HepG2 (cell line): ENCODE data around the gene MACROH2A1. TPM values are rescaled to one million over a fixed set of nuclear protein-coding genes. Genes with fewer than 3 reads are reported as not detected.

ENCODE experiments used
- ATAC-seq: fragments of 200-7000 bp; cut with Tn5 transposase; 3 replicates; pipeline ENCODE4 v1.9.1; 2020; ENCODE audit warnings: mild to moderate bottlenecking, moderate library complexity
- BruUV-seq: library from RNA; stranded (reverse); fragments of 400-500 nt; replicated peaks from 2 replicates; lab custom pipeline; 2021; lab: Mats Ljungman, UMichigan
- CTCF ChIA-PET: fragments of 300-600 bp; formaldehyde crosslinking; extraction: SDS; loops from one replicate; lab custom pipeline; 2021; ENCODE audit warnings: low total read pairs, inconsistent platforms, low intra/inter-chr PET ratio; lab: Yijun Ruan, JAX
- POLR2A ChIA-PET: fragments of 350-600 bp; sonication (Branson Sonifier 250); formaldehyde crosslinking; loops from one replicate; lab custom pipeline; 2020; ENCODE audit warnings: antibody characterized with exemption, inconsistent platforms; lab: Yijun Ruan, JAX
- DNase-seq: peaks from one replicate; pipeline ENCODE4 v3.0.0-alpha.2; 2015; ENCODE audit warnings: low spot score
- FAIRE-seq: peaks from 3 replicates; lab custom pipeline; 2011; peaks lifted over from hg19 to GRCh38; lab: Jason Lieb, UNC
- H2AFZ ChIP-seq: one replicate; pipeline ENCODE4 v1.6.1; 2011; ENCODE audit warnings: low read length, inconsistent platforms
- H3K27ac ChIP-seq: fragments of 300-600 bp; 3 replicates; pipeline ENCODE4 v1.8.0; 2011; ENCODE audit warnings: mixed run types, mild to moderate bottlenecking, mixed read lengths, low read length, inconsistent platforms; ENCODE audit not compliant: insufficient read depth; ENCODE audit errors: extremely low read length
- H3K27me3 ChIP-seq, 2 experiments: fragments of 200-600 bp in 1 of 2; 2 replicates in 1 of 2; 3 replicates in 1 of 2; pipeline versions ENCODE4 v1.6.0 to v1.8.0; 2011; ENCODE audit warnings: low read length in 2 of 2, mild to moderate bottlenecking in 2 of 2, moderate library complexity in 2 of 2, inconsistent platforms in 1 of 2; ENCODE audit not compliant: insufficient read depth in 2 of 2, control insufficient read depth in 1 of 2
- H3K36me3 ChIP-seq, 2 experiments: fragments of 200-600 bp in 1 of 2; replicated peaks in 1 of 2; 2 replicates in 1 of 2; 3 replicates in 1 of 2; pipeline versions ENCODE4 v1.5.1 to v1.8.0; 2011; ENCODE audit warnings: low read length in 2 of 2, inconsistent platforms in 1 of 2; ENCODE audit not compliant: insufficient read depth in 2 of 2, control insufficient read depth in 1 of 2
- H3K4me1 ChIP-seq: 2 replicates; pipeline ENCODE4 v1.5.1; 2012; ENCODE audit warnings: low read length, inconsistent platforms; ENCODE audit not compliant: insufficient read depth
- H3K4me2 ChIP-seq: 2 replicates; pipeline ENCODE4 v1.6.0; 2011; ENCODE audit warnings: low read depth, low read length, inconsistent platforms
- H3K4me3 ChIP-seq, 3 experiments: fragments of 200-600 bp in 1 of 3; sonication (generic), shearing (Covaris generic) in 1 of 3; replicated peaks in 1 of 3; 2 replicates each; pipeline ENCODE4 v1.5.1; 2011 to 2016; ENCODE audit warnings: low read length in 3 of 3, inconsistent platforms in 2 of 3, low read depth in 2 of 3, mild to moderate bottlenecking in 2 of 3, control low read depth in 1 of 3, mixed read lengths in 1 of 3; ENCODE audit not compliant: insufficient read depth in 1 of 3
- H3K79me2 ChIP-seq: one replicate; pipeline ENCODE4 v1.6.1; 2011; ENCODE audit warnings: low read length, inconsistent platforms; ENCODE audit not compliant: insufficient read depth
- H3K9ac ChIP-seq: 2 replicates; pipeline ENCODE4 v1.6.0; 2011; ENCODE audit warnings: mild to moderate bottlenecking, low read depth, low read length, inconsistent platforms; ENCODE audit not compliant: insufficient read depth
- H3K9me3 ChIP-seq: 2 replicates; pipeline ENCODE4 v1.5.1; 2012; ENCODE audit warnings: mild to moderate bottlenecking, low read length
- H4K20me1 ChIP-seq: 2 replicates; pipeline ENCODE4 v1.6.0; 2011; ENCODE audit warnings: inconsistent platforms, mild to moderate bottlenecking, low read length, moderate library complexity; ENCODE audit not compliant: insufficient read depth
- EED ChIP-seq: sonication (generic); formaldehyde crosslinking; IDR thresholded peaks from 2 replicates; pipeline ENCODE4 v1.5.0; 2020; ENCODE audit warnings: mild to moderate bottlenecking, missing genetic modification reagents
- HMG20A ChIP-seq: IDR thresholded peaks from 2 replicates; pipeline ENCODE4 v1.6.1; 2016; ENCODE audit warnings: borderline replicate concordance
- PAWR ChIP-seq: sonication (generic); formaldehyde crosslinking; IDR thresholded peaks from 2 replicates; pipeline ENCODE4 v1.4.0; 2020; ENCODE audit warnings: missing genetic modification reagents, mild to moderate bottlenecking, borderline replicate concordance
- ZNF34 ChIP-seq: sonication (generic); formaldehyde crosslinking; IDR thresholded peaks from 2 replicates; pipeline ENCODE4 v1.4.0; 2020; ENCODE audit warnings: mild to moderate bottlenecking, missing genetic modification reagents, borderline replicate concordance
- ZNF552 ChIP-seq: sonication (generic); formaldehyde crosslinking; IDR thresholded peaks from 2 replicates; pipeline ENCODE4 v1.9.0; 2022; ENCODE audit warnings: missing genetic modification reagents, mild to moderate bottlenecking, borderline replicate concordance
- ZNF782 ChIP-seq: sonication (generic); formaldehyde crosslinking; IDR thresholded peaks from 2 replicates; pipeline ENCODE4 v1.4.0; 2020; ENCODE audit warnings: missing genetic modification reagents, mild to moderate bottlenecking, borderline replicate concordance
- WGBS: methylation state at CpG from one replicate; pipeline ENCODE4 v1.1.6; 2017; ENCODE audit warnings: low lambda C conversion rate; 5-methylcytosine and 5-hydroxymethylcytosine counted together
- in situ Hi-C: cut with HindIII; loops from 2 replicates; pipeline ENCODE4 v1.10.0; 2017; ENCODE audit warnings: low pct_unique_long_range_greater_than_20kb; ENCODE audit not compliant: extremely low pct_ligation_motif_present
- intact Hi-C: fragments of 100-400 bp; cut with micrococcal nuclease; formaldehyde crosslinking; loops from one replicate; pipeline ENCODE4 v1.10.0; 2022; ENCODE audit not compliant: unreplicated experiment
- polyA plus RNA-seq, 8 experiments: library from polyadenylated mRNA; depleted of rRNA in 3 of 8; stranded (reverse) in 7 of 8; unstranded in 1 of 8; fragments of >200 nt; fragmentation: Illumina TruSeq in 4 of 8; extraction: Trizol in 4 of 8; gene quantifications; 2 replicates each; pipeline versions ENCODE4 v1.2.1 to v1.2.3, GENCODE V29; 2011 to 2016; ENCODE audit warnings: low read depth in 4 of 8, missing spikeins in 1 of 8, mixed read lengths in 1 of 8; ENCODE audit not compliant: insufficient read depth in 1 of 8
- total RNA-seq, 5 experiments: library from RNA; depleted of rRNA; stranded (reverse); fragments of >200 nt; fragmentation: Illumina TruSeq; extraction: Trizol; gene quantifications; 2 replicates each; pipeline ENCODE4 v1.2.3, GENCODE V29; 2016; ENCODE audit warnings: low read depth in 1 of 5
- TF ChIP-seq, protein P1 (sequence below), 2 experiments: fragments of 450-650 bp in 1 of 2; sonication (generic) in 1 of 2; formaldehyde crosslinking in 1 of 2; IDR thresholded peaks; 2 replicates each; pipeline versions ENCODE4 v1.6.1 to v1.8.0; 2016 to 2022; ENCODE audit warnings: antibody characterized with exemption in 1 of 2, mild to moderate bottlenecking in 1 of 2, missing genetic modification reagents in 1 of 2
- TF ChIP-seq, protein P2 (sequence below): IDR thresholded peaks from 2 replicates; pipeline ENCODE4 v1.6.1; 2012; ENCODE audit warnings: low read length, improper control_type of control experiment
- TF ChIP-seq, protein P3 (sequence below): sonication (generic); formaldehyde crosslinking; IDR thresholded peaks from 2 replicates; pipeline ENCODE4 v1.4.0; 2020; ENCODE audit warnings: missing genetic modification reagents

The MACROH2A1 gene
- total and polyA plus RNA-seq, 2 of the 13 experiments (the other 11 are each of a cell fraction or from before 2014, with no cell fraction given): 69.1 to 158 TPM

DNA sequence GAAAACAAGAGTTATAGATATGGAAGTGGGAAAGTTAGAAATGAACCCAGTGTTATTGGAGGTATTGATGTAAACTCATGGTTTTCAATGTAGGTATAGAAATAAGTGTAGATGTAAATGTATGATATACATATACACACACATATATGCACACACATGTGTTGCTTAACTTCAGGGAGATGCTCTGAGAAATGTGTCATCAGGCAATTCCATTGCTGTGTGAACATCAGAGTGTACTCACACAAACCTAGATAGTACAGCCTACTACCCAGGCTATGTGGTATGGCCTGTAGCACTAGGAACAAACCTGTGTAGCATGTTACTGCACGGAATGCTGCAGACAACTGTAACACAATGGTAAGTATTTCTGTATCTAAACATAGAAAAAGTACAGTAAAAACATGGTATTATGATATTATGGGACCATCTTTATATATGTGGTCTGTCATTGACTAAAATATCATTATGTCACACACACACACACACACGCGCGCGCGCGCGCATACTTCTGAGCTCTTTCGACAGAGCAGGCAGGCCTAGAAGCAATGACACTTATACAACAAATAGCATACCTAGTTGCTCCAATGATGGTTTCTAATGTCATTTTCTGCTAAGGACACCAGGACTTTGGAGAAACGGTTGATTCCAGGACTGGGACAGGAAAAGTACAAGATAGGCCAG is 86.6 kb downstream of the MACROH2A1 start:
- 98% methylated on average over 10 of the region's 10 CpGs for WGBS
- Histone ChIP-seq H2AFZ (no peak overlapping the region), H3K4me3 (no peak overlapping the region), H3K4me2 (no peak overlapping the region), H3K9ac (no peak overlapping the region), H4K20me1 (no peaks in the 10 kb centered on the region), H3K9me3 (no peaks in the 10 kb centered on the region), H3K36me3 (no peaks in the 10 kb centered on the region), H3K27ac (no peak overlapping the region)
- BruUV-seq: no TSS peak
- CTCF ChIA-PET: no interaction called here
- no peak for FAIRE-seq
- intact Hi-C loops (no loop called here), in situ Hi-C loops (no loop called here)
- POLR2A ChIA-PET: no interaction called here
- no peak for ATAC-seq
- no peak for TF ChIP-seq ZNF782 (CRISPR knock-in tag)
- TF ChIP-seq, protein P1, sequence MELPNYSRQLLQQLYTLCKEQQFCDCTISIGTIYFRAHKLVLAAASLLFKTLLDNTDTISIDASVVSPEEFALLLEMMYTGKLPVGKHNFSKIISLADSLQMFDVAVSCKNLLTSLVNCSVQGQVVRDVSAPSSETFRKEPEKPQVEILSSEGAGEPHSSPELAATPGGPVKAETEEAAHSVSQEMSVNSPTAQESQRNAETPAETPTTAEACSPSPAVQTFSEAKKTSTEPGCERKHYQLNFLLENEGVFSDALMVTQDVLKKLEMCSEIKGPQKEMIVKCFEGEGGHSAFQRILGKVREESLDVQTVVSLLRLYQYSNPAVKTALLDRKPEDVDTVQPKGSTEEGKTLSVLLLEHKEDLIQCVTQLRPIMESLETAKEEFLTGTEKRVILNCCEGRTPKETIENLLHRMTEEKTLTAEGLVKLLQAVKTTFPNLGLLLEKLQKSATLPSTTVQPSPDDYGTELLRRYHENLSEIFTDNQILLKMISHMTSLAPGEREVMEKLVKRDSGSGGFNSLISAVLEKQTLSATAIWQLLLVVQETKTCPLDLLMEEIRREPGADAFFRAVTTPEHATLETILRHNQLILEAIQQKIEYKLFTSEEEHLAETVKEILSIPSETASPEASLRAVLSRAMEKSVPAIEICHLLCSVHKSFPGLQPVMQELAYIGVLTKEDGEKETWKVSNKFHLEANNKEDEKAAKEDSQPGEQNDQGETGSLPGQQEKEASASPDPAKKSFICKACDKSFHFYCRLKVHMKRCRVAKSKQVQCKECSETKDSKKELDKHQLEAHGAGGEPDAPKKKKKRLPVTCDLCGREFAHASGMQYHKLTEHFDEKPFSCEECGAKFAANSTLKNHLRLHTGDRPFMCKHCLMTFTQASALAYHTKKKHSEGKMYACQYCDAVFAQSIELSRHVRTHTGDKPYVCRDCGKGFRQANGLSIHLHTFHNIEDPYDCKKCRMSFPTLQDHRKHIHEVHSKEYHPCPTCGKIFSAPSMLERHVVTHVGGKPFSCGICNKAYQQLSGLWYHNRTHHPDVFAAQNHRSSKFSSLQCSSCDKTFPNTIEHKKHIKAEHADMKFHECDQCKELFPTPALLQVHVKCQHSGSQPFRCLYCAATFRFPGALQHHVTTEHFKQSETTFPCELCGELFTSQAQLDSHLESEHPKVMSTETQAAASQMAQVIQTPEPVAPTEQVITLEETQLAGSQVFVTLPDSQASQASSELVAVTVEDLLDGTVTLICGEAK (IDR thresholded peaks at IDR 0.05): no peak
- TF ChIP-seq, protein P1 (CRISPR knock-in tag; IDR thresholded peaks at IDR 0.05): no peak
- TF ChIP-seq, protein P2, sequence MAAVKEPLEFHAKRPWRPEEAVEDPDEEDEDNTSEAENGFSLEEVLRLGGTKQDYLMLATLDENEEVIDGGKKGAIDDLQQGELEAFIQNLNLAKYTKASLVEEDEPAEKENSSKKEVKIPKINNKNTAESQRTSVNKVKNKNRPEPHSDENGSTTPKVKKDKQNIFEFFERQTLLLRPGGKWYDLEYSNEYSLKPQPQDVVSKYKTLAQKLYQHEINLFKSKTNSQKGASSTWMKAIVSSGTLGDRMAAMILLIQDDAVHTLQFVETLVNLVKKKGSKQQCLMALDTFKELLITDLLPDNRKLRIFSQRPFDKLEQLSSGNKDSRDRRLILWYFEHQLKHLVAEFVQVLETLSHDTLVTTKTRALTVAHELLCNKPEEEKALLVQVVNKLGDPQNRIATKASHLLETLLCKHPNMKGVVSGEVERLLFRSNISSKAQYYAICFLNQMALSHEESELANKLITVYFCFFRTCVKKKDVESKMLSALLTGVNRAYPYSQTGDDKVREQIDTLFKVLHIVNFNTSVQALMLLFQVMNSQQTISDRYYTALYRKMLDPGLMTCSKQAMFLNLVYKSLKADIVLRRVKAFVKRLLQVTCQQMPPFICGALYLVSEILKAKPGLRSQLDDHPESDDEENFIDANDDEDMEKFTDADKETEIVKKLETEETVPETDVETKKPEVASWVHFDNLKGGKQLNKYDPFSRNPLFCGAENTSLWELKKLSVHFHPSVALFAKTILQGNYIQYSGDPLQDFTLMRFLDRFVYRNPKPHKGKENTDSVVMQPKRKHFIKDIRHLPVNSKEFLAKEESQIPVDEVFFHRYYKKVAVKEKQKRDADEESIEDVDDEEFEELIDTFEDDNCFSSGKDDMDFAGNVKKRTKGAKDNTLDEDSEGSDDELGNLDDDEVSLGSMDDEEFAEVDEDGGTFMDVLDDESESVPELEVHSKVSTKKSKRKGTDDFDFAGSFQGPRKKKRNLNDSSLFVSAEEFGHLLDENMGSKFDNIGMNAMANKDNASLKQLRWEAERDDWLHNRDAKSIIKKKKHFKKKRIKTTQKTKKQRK: no peak
- TF ChIP-seq HMG20A (CRISPR knock-in tag): no peak
- TF ChIP-seq, protein P3, sequence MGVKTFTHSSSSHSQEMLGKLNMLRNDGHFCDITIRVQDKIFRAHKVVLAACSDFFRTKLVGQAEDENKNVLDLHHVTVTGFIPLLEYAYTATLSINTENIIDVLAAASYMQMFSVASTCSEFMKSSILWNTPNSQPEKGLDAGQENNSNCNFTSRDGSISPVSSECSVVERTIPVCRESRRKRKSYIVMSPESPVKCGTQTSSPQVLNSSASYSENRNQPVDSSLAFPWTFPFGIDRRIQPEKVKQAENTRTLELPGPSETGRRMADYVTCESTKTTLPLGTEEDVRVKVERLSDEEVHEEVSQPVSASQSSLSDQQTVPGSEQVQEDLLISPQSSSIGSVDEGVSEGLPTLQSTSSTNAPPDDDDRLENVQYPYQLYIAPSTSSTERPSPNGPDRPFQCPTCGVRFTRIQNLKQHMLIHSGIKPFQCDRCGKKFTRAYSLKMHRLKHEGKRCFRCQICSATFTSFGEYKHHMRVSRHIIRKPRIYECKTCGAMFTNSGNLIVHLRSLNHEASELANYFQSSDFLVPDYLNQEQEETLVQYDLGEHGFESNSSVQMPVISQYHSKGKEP (CRISPR knock-in tag): no peak
- no peak for TF ChIP-seq PAWR
- no peak for TF ChIP-seq ZNF34 (CRISPR knock-in tag)
- no peak for TF ChIP-seq EED
- TF ChIP-seq ZNF552 (CRISPR knock-in tag): no peak
- TF ChIP-seq, all 625 proteins: peak for 0
- DNase-seq: no peak
- no peaks in the 10 kb centered on the region for H3K79me2 ChIP-seq
- H3K27me3 ChIP-seq: no peaks in the 10 kb centered on the region; a peak in 1 of 5 replicates
- peaks cover 38% of the 10 kb centered on the region for H3K4me1 ChIP-seq
